Measurements from ENCODE around the gene PSMD8. TPM values are rescaled to one million over a fixed set of nuclear protein-coding genes. Genes with fewer than 3 reads are reported as not detected.
"Not testable (repeated sequence)": the region's sequence is repeated elsewhere in the genome, so short reads cannot be mapped to it uniquely, and the experiment has no call there.

PSMD8 gene
- total RNA-seq, 1 experiment from 2014 or later: 199 TPM

DNA sequence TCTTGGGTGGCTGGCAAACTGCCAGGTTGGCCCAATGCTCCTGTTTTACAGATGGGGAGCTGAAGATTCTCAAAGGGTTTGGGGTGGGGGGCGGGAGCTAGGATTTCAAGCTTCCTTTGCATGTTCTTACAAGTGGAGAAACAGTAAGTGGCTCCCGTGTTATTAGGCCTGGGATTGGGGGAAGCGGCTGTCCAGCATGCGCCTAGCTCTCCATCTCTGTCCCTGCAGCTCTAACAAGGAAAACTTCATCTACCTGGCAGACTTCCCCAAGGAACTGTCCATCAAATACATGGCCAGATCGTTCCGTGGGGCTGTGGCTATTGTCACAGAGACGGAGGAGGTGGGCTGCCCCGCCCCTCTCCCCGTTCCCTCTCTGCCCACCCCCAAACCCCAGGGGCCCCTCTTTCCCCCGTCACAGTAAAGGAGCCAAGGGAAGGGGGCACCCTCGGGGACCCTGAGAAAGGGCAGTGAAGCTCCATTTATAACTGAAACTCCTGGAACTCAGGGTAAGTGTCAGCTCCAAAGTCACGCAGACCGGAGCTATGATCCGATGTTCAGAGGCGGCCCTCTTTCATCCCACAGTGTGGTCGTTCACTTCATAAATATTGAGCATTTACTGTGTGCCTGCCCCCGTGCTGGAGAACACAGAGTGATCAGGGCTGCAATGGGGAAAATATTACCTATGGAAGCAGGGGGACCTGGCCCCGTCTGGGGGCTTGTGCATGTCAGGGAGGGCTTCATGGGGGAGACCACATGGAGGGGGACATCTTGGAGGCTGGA is 14.9 kb upstream of the PSMD8 start:
- no peak overlapping the region for H3K27ac ChIP-seq (ENCODE audit: low read length)
- H3K9me2 ChIP-seq (replicated peaks; ENCODE audit: insufficient read depth, low read length): no peaks in the 10 kb centered on the region
- no peaks in the 10 kb centered on the region for H3K36me3 ChIP-seq (ENCODE audit: insufficient read depth, low read length)
- H3K9me3 ChIP-seq (ENCODE audit: low read length): no peaks in the 10 kb centered on the region
- H4K20me1 ChIP-seq (ENCODE audit: insufficient read depth, low read depth, low read length): no peaks in the 10 kb centered on the region
- H3K79me2 ChIP-seq (ENCODE audit: low read length): no peaks in the 10 kb centered on the region
- no peaks in the 10 kb centered on the region for H3K27me3 ChIP-seq (ENCODE audit: low read length)
- H3K4me3 ChIP-seq (ENCODE audit: low read length): no peak overlapping the region
- no peak for DNase-seq
- H3K4me2 ChIP-seq (ENCODE audit: low read depth, low read length, poor library complexity, severe bottlenecking): no peak overlapping the region
- no peak overlapping the region for H3K9ac ChIP-seq (ENCODE audit: low read length)
- peaks cover 11% of the 10 kb centered on the region for H3K4me1 ChIP-seq (ENCODE audit: low read length)
- no peak overlapping the region for H2AFZ ChIP-seq (ENCODE audit: low read length)

DNA sequence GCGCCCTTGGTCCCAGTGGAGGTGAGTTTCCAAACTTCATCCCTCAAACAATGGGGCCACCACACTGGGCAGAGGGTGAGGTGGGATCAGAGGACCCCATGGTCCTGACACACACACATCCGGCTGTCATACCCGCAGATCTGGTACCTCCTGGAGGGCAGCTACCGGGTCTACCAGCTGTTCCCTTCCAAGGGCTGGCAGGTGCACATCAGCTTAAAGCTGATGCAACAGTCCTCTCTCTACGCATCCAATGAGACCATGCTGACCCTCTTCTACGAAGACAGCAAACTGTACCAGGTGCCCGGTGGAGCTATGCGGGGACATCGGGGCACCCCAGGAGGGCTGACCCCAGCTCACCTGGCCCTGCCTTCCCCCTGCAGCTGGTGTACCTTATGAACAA is 14.0 kb upstream of the PSMD8 start:
- H3K4me3 ChIP-seq (ENCODE audit: low read length): no peak overlapping the region
- no peaks in the 10 kb centered on the region for H3K79me2 ChIP-seq (ENCODE audit: low read length)
- H3K27me3 ChIP-seq (ENCODE audit: low read length): no peaks in the 10 kb centered on the region
- no peaks in the 10 kb centered on the region for H3K36me3 ChIP-seq (ENCODE audit: insufficient read depth, low read length)
- H2AFZ ChIP-seq (ENCODE audit: low read length): no peak overlapping the region
- H3K4me1 ChIP-seq (ENCODE audit: low read length): peaks cover 11% of the 10 kb centered on the region
- no peak overlapping the region for H3K9ac ChIP-seq (ENCODE audit: low read length)
- H3K4me2 ChIP-seq (ENCODE audit: low read depth, low read length, poor library complexity, severe bottlenecking): no peak overlapping the region
- no peak for DNase-seq
- H3K27ac ChIP-seq (ENCODE audit: low read length): no peak overlapping the region
- no peaks in the 10 kb centered on the region for H4K20me1 ChIP-seq (ENCODE audit: insufficient read depth, low read depth, low read length)
- no peaks in the 10 kb centered on the region for H3K9me2 ChIP-seq (replicated peaks; ENCODE audit: insufficient read depth, low read length)
- H3K9me3 ChIP-seq (ENCODE audit: low read length): no peaks in the 10 kb centered on the region

DNA sequence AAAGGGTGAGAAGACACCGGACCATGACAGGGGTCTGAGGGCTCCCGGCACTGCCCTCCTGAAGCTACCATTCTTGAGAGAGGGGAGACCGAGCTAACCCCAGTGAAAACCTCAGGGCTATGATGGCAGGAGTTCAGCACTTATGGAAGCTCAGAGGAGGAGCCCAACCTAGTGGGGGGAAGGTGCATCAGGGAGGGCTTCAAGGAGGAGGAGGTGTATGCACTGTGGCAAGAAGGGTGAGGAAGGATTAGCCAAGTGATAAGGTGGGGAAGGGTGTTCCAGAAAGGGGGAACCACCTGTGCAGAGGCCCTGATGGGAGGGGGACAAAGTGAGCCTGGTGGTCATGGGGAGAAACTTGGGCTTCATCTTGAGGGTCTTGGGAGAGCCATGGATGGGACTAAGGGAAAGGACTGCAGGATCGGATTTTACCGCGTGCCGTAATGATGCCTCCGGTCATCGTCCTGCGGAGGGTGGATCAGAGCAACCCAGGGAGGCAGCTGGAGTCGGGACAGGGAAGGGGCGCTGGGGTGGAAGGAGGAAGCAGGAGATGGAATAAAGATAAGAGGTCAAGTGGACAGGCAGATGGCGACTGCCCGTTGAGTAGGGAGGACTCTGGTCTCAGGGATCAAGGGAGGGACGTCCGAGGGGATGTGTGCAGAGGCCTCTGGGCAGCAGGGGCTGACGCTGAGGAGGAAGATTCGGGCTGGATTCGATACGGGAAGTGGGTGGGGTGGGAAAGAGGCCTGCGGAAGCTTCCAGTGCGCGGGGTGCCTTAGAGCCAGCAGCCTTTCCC is 13.3 kb upstream of the PSMD8 start:
- Histone ChIP-seq H2AFZ (ENCODE audit: low read length) (no peak overlapping the region), H3K9me2 (replicated peaks; ENCODE audit: insufficient read depth, low read length) (no peaks in the 10 kb centered on the region), H3K27me3 (ENCODE audit: low read length) (no peaks in the 10 kb centered on the region), H4K20me1 (ENCODE audit: insufficient read depth, low read depth, low read length) (no peaks in the 10 kb centered on the region), H3K4me1 (ENCODE audit: low read length) (peaks cover 11% of the 10 kb centered on the region), H3K79me2 (ENCODE audit: low read length) (no peaks in the 10 kb centered on the region), H3K4me3 (ENCODE audit: low read length) (no peak overlapping the region), H3K4me2 (ENCODE audit: low read depth, low read length, poor library complexity, severe bottlenecking) (no peak overlapping the region), H3K27ac (ENCODE audit: low read length) (no peak overlapping the region), H3K36me3 (ENCODE audit: insufficient read depth, low read length) (no peaks in the 10 kb centered on the region), H3K9ac (ENCODE audit: low read length) (no peak overlapping the region), H3K9me3 (ENCODE audit: low read length) (no peaks in the 10 kb centered on the region)
- DNase-seq: no peak

DNA sequence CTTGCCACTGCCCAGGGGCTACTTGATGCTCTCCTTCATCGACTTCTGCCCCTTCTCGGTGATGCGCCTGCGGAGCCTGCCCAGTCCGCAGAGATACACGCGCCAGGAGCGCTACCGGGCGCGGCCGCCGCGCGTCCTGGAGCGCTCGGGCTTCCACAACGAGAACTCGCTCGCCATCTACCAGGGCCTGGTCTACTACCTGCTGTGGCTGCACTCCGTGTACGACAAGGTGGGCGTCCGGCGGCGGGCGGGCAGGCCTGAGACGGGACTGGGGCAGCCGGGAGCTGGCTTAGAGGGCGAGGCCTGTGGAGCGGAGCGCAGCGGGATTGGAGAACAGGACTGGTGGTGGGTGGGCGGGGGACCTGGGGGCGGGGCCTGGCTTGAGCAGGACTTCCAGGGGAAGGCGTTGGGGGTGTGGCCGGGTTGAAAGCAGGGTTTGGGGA is 12.7 kb upstream of the PSMD8 start:
- no peaks in the 10 kb centered on the region for H3K9me2 ChIP-seq (replicated peaks; ENCODE audit: insufficient read depth, low read length)
- no peaks in the 10 kb centered on the region for H3K27me3 ChIP-seq (ENCODE audit: low read length)
- H3K4me2 ChIP-seq (ENCODE audit: low read depth, low read length, poor library complexity, severe bottlenecking): peak overlapping the region; percentile 62
- H3K36me3 ChIP-seq (ENCODE audit: insufficient read depth, low read length): no peaks in the 10 kb centered on the region
- peak overlapping the region; percentile 55; the same call in 1 of the 2 replicates for H3K4me3 ChIP-seq (ENCODE audit: low read length)
- no peaks in the 10 kb centered on the region for H4K20me1 ChIP-seq (ENCODE audit: insufficient read depth, low read depth, low read length)
- DNase-seq: peak; percentile 68
- no peak overlapping the region for H3K27ac ChIP-seq (ENCODE audit: low read length)
- no peaks in the 10 kb centered on the region for H3K9me3 ChIP-seq (ENCODE audit: low read length)
- peaks cover 11% of the 10 kb centered on the region for H3K4me1 ChIP-seq (ENCODE audit: low read length)
- H3K79me2 ChIP-seq (ENCODE audit: low read length): no peaks in the 10 kb centered on the region
- no peak overlapping the region for H2AFZ ChIP-seq (ENCODE audit: low read length)
- H3K9ac ChIP-seq (ENCODE audit: low read length): no peak overlapping the region

DNA sequence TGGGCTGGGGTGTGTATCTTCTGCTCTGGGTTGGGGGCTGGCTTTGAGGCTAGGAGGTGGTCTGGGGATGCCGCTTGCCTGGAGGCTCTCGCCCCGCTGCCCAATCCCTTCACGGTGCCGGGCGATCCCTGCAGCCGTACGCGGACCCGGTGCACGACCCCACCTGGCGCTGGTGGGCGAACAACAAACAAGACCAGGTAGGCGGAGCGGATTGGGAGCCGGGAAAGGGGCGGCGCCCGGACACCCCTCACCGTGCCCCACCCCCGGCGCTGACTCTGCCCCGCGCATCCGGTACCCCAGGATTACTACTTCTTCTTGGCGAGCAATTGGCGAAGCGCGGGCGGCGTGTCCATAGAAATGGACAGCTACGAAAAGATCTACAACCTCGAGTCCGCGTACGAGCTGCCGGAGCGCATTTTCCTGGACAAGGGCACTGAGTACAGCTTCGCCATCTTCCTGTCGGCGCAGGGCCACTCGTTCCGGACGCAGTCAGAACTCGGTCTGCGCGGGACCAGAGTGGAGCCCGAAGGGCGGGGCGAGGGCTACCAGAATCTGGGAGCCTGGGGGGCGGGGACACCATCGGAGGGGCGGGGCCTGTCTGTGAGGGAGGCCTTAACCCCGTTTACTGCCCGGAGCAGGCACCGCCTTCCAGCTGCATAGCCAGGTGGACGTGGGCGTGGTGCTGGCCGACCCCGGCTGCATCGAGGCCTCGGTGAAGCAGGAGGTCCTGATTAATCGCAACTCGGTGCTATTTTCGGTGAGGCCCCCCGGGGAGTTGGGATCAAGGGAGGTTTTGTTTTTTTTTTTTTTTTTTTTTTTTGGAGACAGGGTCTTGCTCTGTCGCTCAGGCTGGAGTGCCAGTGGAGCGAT is 12.1 kb upstream of the PSMD8 start:
- peak; percentile 76 for DNase-seq
- Histone ChIP-seq H4K20me1 (ENCODE audit: insufficient read depth, low read depth, low read length) (no peaks in the 10 kb centered on the region), H3K27me3 (ENCODE audit: low read length) (no peaks in the 10 kb centered on the region), H3K9ac (ENCODE audit: low read length) (peak overlapping the region; percentile 43), H3K9me3 (ENCODE audit: low read length) (no peaks in the 10 kb centered on the region), H3K4me3 (ENCODE audit: low read length) (peak overlapping the region; percentile 55; the same call in 1 of the 2 replicates), H3K27ac (ENCODE audit: low read length) (no peak overlapping the region), H3K4me1 (ENCODE audit: low read length) (peaks cover 11% of the 10 kb centered on the region), H3K9me2 (replicated peaks; ENCODE audit: insufficient read depth, low read length) (no peaks in the 10 kb centered on the region), H3K36me3 (ENCODE audit: insufficient read depth, low read length) (no peaks in the 10 kb centered on the region), H3K4me2 (ENCODE audit: low read depth, low read length, poor library complexity, severe bottlenecking) (peak overlapping the region; percentile 62), H3K79me2 (ENCODE audit: low read length) (no peaks in the 10 kb centered on the region), H2AFZ (ENCODE audit: low read length) (peak overlapping the region; percentile 75; the same call in 1 of the 2 replicates)

DNA sequence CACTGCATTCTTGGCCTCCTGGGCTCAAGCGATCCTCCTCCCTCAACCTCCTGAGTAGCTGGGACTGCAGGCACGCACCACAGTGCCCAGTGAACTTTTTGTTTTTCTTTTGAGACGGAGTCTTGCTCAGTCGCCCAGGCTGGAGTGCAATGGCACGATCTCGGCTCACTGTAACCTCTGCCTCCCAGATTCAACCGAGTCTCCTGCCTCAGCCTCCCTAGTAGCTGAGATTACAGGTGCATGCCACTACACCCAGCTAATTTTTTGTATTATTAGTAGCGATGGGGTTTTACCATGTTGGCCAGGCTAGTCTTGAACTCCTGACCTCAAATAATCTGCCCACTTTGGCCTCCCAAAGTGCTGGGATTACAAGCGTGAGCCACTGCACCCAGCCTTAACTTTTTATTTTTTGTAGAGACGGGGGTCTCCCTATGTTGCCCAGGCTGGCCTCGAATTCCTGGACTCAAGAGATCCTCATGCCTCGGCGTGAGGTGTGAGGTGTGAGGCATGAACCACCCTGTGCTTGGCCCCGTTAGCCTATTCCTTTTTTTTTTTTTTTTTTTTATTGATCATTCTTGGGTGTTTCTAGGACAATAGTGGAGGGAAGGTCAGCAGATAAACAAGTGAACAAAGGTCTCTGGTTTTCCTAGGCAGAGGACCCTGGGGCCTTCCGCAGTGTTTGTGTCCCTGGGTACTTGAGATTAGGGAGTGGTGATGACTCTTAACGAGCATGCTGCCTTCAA is 11.3 kb upstream of the PSMD8 start:
- H3K79me2 ChIP-seq (ENCODE audit: low read length); DNase-seq; H2AFZ ChIP-seq (ENCODE audit: low read length); H3K27ac ChIP-seq (ENCODE audit: low read length); H4K20me1 ChIP-seq (ENCODE audit: insufficient read depth, low read depth, low read length); H3K36me3 ChIP-seq (ENCODE audit: insufficient read depth, low read length); H3K9ac ChIP-seq (ENCODE audit: low read length); H3K9me3 ChIP-seq (ENCODE audit: low read length); H3K9me2 ChIP-seq (replicated peaks; ENCODE audit: insufficient read depth, low read length); H3K27me3 ChIP-seq (ENCODE audit: low read length): not testable (repeated sequence)
- Histone ChIP-seq H3K4me2 (ENCODE audit: low read depth, low read length, poor library complexity, severe bottlenecking) (peak overlapping the region; percentile 62), H3K4me1 (ENCODE audit: low read length) (peaks cover 11% of the 10 kb centered on the region), H3K4me3 (ENCODE audit: low read length) (peak overlapping the region; percentile 55; the same call in 1 of the 2 replicates)

- no peak overlapping the region for H3K4me3 ChIP-seq (ENCODE audit: low read length)
- no peaks in the 10 kb centered on the region for H3K36me3 ChIP-seq (ENCODE audit: insufficient read depth, low read length)
- no peak overlapping the region for H3K9ac ChIP-seq (ENCODE audit: low read length)
- H3K27me3 ChIP-seq (ENCODE audit: low read length): no peaks in the 10 kb centered on the region
- no peak overlapping the region for H2AFZ ChIP-seq (ENCODE audit: low read length)
- H3K79me2 ChIP-seq (ENCODE audit: low read length): no peaks in the 10 kb centered on the region
- no peaks in the 10 kb centered on the region for H3K9me3 ChIP-seq (ENCODE audit: low read length)
- no peaks in the 10 kb centered on the region for H3K9me2 ChIP-seq (replicated peaks; ENCODE audit: insufficient read depth, low read length)
- peaks cover 10% of the 10 kb centered on the region for H3K4me1 ChIP-seq (ENCODE audit: low read length)
- DNase-seq: no peak
- no peak overlapping the region for H3K27ac ChIP-seq (ENCODE audit: low read length)
- no peak overlapping the region for H3K4me2 ChIP-seq (ENCODE audit: low read depth, low read length, poor library complexity, severe bottlenecking)
- no peaks in the 10 kb centered on the region for H4K20me1 ChIP-seq (ENCODE audit: insufficient read depth, low read depth, low read length)
These were observed 7.3 kb upstream of the PSMD8 start for GRCh38 chr19:38367041-38367440.

Data from Karpas-422 (cell line).